Keratinocyte (primary cell): Measurements from ENCODE around the gene CHSY1.

ENCODE experiments used
- CTCF ChIP-seq, 3 experiments: IDR thresholded peaks in 1 of 3; conservative IDR thresholded peaks in 1 of 3; optimal IDR thresholded peaks in 1 of 3; 2 replicates in 2 of 3; 3 replicates in 1 of 3; pipeline versions ENCODE3 to v1.5.1; 2011; ENCODE audit warnings: low read length in 3 of 3, mild to moderate bottlenecking in 3 of 3, moderate library complexity in 2 of 3, control low read depth in 1 of 3, inconsistent platforms in 1 of 3; ENCODE audit not compliant: insufficient read depth in 2 of 3; ENCODE audit errors: extremely low read depth in 1 of 3
- EZH2 ChIP-seq: IDR thresholded peaks from one replicate; pipeline ENCODE4 v1.6.1; 2012; ENCODE audit warnings: inconsistent platforms, mild to moderate bottlenecking, low read length, moderate library complexity

DNA sequence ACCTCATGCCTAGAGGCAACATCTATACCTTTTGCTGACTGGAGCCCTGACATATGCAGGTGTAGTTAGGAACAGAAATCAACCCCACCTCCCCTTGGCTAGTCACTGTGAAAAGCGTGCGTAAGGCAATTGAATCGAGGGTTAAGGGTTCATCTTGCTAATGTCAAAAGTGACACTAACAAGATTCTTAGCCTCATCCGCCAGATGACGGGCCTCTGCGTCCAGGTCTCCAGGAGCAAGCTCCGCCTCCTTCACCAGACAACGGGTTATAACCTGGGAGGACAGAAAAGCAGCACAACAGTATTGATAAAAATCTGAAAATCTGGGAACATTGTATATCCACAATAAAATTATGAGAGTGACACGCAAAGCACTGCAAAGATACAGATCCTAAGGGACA lies 20.7 kb upstream of the CHSY1 start:
- TF ChIP-seq EZH2 (no peak), CTCF (optimal IDR thresholded peaks at IDR 0.05 in 1 of 3, IDR thresholded peaks at IDR 0.05 in 1 of 3, conservative IDR thresholded peaks at IDR 0.05 in 1 of 3; ENCODE audit: extremely low read depth in 1 of 3, insufficient read depth in 2 of 3, low read length in 3 of 3) (no peak)
